ENCODE data around the gene TNKS1BP1.

DNA sequence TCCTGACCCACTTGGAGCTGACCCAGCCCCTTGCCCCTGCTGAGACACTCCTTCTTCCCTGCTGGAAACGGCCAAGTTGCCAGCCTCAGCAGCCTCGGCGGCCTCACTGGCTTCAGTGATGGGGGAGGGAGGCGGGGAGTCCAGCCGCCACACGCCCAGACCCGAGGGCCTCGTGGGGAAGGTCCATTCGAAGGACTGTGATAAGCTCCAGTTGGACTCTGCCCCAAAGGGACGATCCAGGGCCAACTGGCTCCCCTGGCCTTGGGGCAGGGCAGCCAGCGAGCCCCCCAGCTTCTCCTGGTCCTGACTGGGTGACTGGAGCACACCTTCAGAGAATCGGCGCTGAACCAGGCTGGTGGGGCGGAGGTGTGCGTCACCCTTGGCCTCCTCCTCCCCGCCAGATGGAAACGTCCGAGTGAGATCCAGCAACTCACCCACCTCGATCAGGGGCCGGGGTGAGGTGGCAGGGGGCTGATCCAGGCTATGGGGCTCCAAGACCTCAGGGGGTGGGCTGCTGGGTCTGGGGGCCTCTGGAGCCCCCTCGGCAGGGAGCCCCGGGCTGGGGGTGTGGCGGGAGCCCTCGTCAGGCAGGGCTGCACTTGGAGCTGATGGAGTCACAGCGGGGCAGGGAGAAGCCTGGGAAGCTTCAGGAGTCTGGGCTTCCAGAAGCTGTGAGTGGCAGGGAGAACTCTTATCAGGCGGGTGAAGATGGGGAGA lies 11.5 kb downstream of the TNKS1BP1 start:
- no peak for TF ChIP-seq ZNF274 (IDR thresholded peaks at IDR 0.05; ENCODE audit: low read depth, low read length)
- TF ChIP-seq YY1 (IDR thresholded peaks at IDR 0.05; ENCODE audit: insufficient read depth, insufficient read length), result no peak
- TF ChIP-seq SUZ12 (IDR thresholded peaks at IDR 0.05; ENCODE audit: extremely low read depth, insufficient read depth, insufficient read length), result no peak

All from NT2/D1 (cell line).